Activated CD4-positive, alpha-beta T cell treated with anti-CD3 and anti-CD28 coated beads, Interleukin-2, Interleukin-4, amounts not matched to agents 100 ng/mL and 50 ng/mL, durations not matched to agents 16 hours and 8 hours (primary cell): ENCODE results near the gene DUS1L.
"Not testable (repeated sequence)": the region's sequence is repeated elsewhere in the genome, so short reads cannot be mapped to it uniquely, and the experiment has no call there.

Experiments
- DNase-seq: peaks from one replicate; pipeline ENCODE4 v3.0.0-alpha.2; 2020; ENCODE audit warnings: low spot score

The DUS1L gene

DNA sequence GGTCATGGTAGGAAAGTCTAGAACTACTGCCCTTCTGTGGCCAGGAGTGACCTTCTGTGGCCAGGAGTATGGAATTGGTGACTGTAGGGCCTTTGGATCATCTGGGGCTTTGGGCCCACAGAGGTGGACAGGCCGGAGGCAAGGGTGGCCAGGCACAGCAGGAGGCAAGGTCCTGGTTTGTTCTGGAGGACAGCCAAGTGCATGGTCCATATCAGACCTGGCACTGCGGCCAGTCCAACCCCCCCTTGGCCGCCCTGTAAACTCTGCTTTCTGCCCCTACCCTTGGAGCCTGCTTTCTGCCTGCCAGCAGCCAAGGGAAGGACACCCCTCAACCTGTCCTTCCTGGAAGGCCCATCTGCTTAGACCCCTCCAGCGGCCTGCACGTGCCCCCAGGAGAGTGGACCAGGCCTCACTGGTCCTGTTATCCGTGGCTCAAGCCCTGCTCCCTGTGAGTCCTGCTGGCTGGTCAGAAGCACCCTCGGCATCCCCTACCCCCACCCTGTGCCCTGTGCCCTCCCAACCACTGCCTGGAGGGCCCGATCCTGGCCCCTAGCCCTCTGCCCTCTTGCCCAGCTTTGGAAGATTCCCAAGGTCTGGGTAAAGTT lies 25.8 kb downstream of the DUS1L start:
- no peak for DNase-seq

DNA sequence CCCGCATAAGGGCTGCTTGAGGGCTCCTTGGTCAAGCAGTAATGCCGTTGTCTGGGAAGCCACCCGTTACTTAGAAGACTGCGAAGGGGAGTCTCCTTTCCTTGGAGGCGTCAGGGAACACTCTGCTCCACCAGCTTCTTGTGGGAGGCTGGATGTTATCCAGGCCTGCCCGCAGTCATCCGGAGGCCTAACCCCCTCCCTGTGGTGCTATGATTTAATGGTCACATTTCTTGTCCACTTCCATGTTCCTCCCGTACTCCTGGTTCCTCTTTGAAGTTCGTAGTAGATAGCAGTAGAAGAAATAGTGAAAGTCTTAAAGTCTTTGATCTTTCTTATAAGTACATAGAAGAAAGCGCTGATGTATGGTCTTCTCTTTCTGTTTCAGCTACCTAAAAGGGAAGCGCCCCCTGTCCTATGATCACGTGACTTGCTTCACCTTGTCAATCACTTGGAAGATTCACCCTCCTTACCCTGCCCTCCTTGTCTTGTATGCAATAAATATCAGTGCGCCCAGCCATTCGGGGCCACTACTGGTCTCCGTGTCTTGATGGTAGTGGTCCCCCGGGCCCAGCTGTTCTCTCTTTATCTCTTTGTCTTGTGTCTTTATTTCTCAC lies 26.7 kb downstream of the DUS1L start:
- DNase-seq: not testable (repeated sequence)

DNA sequence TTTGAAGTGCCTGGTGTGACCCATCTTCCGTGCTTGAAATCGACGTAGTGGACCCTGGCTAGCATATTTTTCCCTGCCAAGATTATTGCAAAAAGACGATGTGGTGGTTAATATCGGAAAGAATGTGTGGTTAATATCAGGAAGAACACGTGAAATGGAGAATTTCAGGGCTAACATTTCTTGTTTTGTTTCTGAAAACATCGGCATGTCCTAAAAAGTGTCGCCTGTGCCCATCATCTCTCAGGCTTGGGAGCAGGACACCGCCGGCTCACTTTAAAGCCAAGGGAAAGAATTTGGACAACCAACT lies 27.8 kb downstream of the DUS1L start:
- no peak for DNase-seq

DNA sequence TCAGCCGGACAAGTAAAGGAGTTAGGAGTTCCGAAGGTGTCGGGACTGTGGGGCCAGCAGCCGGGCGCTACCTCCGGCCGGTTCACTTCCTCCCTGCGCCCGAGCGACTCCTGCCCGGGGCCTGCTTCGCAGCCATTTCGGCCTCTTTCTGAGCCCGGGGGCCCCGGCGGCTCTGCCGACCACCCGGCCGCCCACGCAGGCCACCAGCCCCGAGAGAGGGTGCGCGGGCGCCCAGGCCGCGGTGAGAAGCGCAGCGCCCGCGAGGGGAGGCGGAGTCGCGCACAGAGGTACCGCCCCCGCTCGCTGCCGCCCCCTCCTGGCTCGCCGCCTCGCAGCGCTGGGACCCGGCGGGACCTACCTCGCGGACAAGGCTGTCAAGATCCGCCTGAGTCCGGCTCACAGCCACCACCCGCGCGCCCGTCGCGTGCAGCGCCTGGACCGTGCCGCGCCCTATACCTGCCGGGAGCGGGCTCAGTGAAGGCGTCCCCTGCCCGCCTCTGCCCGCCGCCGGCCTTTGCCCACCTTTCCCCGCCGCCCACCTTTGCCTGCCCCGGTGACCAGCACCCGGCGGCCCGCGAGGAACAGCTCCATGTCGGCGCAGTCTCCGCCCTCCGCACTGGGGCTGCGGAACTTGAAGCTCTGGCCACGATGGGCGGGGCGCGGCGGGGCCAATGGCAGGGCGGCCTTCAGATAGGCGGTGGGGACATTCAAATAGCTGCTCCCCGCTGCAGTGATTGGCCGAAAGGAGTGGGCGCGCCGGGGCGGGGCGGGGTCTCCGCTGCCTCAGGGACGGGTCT lies 28.3 kb downstream of the DUS1L start, which contains the start of gene DCXR:
Gene DCXR, minus strand, starts transcription at position 606 of the 797 bp plus-strand sequence. Its CDS starts 15 bp downstream, at position 591.
- peak; percentile 97 for DNase-seq

DNA sequence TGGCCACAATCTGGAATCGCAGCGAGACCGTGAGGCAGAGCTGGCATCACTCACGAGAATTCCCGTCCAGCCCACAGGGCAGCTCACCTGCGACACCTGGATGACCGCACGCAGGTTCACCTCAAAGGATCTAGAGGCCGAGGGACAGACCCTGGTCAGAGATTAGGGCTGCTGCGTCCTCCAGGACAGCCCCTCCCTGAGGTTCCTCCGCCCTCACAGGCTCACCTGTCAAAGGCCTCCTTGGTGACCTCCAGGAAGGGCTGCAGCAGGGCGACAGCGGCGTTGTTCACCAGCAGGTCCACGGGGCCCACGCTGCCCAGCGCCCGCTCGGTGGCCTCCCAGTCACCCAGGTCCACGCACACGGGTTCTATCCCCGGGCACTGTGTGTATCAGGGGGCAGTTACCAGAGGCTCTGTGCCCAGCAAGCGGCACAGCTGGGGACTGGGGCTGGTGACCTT lies 28.9 kb downstream of the DUS1L start:
- no peak for DNase-seq

DNA sequence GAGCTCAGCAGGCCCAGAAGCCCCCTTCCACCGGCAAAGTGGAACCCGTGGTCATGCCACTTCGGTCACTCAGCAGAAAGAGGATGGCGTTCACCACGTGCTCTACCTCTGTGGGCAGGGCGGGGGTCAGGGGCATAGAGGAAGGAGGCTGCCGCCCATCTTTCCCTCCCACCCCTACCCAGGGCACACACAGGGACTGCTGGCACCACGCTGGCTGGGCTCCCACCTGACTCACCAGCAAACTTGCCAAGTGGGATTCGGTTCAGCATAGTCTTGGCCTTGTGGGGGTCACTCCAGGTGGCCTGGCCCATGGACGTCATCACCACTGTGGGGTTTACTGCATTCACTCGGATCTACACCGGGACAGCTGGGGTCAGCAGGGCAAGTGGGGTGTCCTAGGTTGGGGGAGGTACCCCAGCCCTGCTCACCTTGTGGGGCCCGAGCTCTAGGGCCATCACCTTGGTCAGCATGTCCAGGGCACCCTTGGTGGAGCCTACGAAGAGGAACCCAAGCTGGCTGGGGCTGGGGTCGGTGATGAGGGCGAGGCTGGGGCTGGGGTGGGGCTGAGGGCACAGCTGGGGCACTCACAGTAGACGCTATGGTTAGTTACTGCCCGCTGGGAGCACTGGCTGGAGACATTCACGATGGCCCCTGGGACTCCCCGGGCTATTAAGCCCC lies 29.5 kb downstream of the DUS1L start:
- DNase-seq: no peak

DNA sequence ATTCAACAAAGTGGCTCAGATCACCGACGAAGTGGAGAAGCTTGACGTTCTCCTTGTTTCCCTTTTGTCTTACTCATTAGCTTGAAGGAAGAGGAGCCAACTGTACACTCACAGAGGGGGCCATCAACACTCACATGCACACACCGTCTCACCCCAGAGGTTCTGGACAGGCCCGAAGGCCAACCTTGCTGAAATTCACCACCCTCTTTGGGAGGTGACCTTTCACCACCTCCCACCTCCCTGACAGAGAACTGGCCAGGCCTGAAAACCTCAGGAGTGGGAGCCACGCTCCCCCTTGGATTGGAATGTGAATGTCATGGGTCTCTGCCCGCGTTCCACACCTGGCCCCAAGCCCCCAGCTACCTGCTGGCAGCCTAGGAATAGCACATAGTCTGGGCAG lies 30.1 kb downstream of the DUS1L start:
- no peak for DNase-seq

DNA sequence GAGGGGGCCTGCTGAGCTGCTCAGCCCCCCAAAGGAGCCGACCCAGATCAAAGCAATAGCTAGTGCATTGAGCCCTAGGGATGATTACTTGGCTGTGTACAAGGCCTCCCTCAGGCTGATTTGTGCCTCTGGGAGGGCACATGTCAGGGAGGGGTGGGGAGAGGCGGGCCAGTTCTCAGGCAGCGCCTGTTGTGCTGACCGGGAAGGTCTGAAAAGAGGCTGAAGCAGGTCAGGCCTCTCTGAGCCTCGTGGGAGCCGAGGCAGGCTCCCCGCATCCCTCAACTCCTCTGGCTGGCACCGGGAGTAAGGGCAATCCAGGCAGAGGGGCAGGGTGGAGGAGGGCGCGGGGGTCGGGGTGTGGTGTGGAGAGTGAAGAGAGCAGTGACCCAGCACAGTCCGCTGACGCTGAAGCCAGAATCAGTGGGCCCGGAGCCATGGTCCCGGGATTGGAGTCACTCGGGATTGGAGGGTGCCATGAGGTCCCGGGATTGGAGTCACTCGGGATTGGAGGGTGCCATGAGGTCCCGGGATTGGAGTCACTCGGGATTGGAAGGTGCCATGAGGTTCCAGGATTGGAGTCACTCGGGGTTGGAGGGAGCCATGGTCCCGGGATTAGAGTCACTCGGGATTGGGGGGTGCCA lies 31.1 kb downstream of the DUS1L start:
- DNase-seq: no peak

DNA sequence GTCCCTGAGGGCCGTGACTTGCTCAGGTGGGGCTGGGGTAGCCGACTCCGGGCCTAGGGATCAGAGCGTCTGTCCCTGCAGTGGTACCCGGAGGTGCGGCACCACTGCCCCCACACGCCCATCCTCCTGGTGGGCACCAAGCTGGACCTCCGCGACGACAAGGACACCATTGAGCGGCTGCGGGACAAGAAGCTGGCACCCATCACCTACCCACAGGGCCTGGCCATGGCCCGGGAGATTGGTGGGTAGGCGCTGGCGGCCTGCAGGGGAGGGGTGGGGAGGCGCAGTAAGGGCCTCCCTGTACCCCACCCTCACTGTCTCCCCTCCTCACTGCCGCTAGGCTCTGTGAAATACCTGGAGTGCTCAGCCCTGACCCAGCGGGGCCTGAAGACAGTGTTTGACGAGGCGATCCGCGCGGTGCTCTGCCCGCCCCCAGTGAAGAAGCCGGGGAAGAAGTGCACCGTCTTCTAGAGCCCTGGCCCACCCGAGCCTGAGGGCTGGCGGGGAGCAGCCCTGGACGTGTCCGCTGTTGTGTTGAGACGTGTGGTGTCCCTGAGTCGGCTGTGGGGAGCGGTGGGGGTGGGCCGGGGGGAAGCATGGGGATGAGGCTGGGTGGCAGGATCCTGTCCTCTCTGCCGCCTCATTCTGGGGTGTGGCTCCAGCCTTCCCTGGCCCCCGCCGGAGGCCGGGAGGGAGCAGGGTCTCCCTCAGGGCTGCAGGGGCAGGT lies 32.1 kb downstream of the DUS1L start:
- no peak for DNase-seq

DNA sequence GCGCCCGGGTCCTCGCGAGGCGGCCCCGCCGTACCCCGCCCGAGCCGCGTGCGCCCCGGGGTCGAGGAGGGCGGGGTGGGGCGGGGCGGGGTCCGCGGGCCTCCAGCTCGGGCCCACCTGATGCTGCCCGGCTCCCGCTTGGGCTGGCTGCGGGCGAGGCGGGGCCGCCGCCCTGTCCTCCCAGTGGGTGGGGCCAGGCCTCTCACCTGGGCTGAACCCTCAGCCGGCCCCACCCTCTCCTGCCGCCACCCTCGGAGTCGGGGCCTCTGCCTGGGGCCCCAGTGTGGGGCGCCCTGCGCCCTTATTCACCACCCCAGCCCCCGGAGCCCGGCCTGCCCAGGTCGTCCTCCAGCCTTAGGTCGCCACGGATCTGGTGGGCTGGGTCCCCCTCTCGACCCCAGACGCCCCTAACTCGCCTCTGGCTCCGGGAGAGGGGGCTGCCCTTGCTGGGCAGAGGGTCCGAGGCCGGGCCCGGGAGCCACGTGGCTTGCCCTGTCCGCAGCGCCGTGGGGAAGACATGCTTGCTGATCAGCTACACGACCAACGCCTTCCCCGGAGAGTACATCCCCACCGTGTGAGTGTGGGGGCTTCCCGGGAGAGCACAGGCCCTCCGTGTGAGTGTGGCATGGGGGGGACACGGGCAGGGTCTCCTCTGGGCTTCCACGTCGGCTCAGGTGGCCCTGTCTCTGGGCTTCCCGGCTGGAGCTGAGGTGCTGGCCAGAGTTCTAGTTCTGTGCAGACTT lies 33.5 kb downstream of the DUS1L start:
- DNase-seq: peak; percentile 41

DNA sequence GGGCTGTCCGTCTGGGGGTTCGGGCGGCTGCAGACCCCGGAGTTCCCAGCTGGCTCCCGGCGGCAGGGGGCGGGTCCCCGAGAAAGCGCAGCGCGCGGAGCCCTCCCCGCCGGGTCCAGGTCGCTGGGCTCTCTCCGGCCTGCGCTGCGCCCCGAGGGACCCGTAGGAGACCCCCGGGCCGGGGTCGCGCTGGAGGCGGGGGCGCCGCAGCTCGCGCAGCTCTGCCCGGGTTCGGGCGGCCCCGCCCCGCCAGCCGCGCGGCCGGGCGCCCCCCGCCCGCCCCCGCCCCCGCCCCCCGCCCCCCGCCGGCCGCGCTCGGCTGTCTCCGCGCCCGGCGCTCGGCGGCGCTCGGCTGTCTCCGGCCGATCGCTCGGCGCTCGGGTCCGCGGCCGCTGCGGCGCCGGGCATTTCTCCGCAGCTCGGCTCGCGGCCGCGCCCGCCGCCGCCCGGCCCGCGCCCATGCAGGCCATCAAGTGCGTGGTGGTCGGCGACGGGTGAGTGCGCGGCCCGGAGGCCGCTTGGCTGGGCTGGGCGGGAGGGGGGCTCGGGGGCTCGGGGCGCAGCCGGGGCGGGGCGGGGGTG lies 34.2 kb downstream of the DUS1L start, which contains the start of gene RAC3:
Gene RAC3, plus strand, starts transcription at position 376 of the 582 bp plus-strand sequence. Its CDS starts 84 bp downstream, at position 460.
- DNase-seq: no peak

DNA sequence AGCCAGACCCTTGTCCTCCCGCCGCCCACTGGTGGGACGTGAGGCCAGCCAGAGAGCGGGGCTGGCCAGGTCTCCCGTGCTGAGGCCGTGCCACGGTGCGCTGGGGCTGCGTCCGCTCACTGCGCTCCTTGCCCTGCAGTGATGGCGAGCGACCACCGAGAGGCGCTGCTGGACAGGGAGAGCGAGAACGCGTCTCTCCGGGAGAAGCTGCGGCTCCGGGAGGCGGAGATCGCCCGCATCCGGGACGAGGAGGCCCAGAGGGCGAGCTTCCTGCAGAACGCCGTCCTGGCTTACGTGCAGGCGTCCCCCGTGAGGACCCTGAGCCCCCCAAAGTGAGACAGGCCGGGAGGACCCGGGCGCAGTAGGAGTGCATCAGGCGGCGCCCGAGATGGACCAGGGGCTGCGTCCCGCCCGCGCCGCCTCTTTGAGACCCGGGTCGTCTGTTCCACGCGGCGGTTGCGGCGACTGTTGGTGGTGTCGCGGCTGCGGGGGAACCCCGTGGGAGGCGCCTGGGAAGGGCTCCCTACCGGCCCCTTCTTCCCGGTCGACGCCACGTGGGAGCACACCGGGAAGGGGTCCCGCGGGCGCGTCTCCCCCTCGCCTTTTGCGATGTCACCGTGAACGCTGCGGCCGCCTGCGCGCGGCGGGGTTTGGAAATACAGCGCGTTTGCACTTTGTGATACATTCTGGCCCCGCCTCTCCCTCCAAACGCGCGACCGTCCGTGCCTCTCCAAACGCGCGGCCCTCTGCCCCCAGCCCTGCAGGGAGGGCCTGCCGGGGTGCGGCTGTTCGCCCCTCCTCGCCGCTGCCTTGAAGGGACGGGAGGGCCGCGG lies 34.9 kb downstream of the DUS1L start:
- DNase-seq: peak; percentile 87

DNA sequence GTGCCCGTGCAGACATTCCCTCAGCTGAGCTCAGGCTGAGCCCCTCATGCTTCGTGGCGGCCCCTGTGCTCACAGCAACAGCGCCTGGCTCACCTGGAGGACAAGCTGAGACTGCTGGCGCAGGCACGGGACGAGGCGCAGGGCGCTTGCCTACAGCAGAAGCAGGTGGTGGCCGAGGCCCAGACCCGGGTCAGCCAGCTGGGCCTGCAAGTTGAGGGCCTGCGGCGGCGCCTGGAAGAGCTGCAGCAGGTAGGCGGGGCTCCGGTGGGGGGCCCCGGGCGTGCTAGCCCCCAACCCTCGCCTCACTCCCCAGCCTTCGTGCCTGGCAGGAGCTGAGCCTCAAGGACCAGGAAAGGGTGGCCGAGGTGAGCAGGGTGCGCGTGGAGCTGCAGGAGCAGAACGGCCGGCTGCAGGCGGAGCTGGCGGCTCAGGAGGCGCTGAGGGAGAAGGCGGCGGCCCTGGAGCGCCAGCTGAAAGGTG lies 35.6 kb downstream of the DUS1L start:
- DNase-seq: no peak

DNA sequence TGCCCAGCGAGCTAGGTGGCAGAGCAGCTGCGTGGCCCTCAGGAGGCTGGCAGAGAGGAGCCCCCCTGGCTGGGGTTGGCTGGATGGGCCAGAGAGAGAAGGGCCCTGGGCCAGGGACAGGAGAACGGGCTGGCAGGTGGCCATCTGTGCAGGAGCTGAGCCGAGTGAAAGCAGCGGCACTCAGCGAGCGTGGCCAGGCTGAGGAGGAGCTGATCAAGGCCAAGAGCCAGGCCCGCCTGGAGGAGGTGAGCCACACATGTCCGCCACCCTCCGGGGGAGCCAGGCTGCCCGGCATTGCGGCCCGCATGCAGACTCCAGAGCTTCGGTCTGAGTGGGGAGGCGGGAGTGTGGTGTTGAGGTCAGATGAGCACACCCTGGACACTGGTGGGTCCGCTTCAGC lies 36.2 kb downstream of the DUS1L start:
- no peak for DNase-seq

DNA sequence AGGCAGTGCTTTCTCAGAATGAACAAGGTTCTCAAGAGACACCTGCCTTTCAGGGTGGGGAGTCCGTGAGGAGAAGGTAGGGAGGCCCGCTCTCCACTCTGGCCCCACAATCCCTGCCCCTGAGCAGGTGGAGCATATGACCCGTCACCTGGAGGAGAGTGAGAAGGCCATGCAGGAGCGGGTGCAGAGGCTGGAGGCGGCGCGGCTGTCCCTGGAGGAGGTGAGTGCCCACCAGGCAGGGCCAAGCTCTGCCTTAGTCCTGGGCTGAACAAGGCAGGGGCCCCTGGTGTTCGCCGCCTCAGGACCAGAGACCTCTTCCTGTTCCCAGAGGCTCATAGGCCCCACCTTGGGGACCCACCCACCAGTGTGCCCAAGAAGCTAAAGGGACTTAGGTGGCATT lies 36.6 kb downstream of the DUS1L start:
- no peak for DNase-seq

DNA sequence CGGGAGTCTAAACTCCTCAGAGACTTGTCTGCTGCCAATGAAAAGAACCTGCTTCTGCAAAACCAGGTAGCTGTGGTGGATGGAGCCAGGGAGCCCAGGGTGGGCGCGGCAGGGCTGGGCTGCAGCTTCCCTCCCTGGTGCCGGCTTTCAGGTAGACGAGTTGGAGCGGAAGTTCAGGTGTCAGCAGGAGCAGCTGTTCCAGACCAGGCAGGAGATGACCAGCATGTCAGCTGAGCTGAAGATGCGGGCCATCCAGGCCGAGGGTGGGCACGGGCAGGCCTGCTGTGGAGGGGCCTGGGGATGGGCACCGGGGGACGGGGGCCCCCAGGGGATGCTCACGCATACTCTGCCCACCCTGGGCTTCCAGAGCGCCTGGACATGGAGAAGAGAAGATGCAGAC lies 37.4 kb downstream of the DUS1L start:
- DNase-seq: no peak

DNA sequence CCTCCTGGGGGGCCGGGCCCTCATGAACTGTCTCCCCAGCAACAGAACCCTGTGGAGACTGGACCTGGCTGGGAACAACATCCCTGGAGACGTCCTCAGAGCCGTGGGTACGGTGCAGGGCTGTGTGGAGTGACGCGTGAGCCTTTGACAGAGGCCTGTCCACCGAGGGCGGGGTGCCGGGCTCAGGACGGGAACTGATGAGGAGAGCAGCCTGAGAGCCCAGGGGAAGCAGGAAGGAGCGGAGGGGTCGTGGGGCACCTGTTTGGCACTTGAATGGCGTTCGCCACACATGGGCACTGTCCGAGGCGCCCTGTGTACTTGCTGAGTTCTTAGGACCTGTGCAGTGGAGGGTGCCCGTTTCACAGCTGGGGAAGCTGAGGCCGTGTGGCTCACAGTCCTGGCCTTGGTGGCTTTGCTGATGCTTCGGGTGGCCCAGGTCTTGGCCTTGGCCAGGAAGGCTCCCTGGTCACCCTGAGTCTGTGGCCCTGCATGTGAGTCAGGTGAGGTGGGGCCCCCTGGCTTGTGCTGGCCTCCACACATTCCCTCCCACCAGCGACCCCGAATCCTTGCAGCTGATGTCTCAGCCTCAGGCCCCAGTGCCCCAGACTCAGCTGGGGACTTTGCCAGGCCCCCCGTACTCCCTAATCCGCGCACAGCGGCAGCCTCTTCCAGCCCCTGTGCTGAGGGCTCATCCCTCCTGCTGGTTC lies 40.0 kb downstream of the DUS1L start:
- no peak for DNase-seq

DNA sequence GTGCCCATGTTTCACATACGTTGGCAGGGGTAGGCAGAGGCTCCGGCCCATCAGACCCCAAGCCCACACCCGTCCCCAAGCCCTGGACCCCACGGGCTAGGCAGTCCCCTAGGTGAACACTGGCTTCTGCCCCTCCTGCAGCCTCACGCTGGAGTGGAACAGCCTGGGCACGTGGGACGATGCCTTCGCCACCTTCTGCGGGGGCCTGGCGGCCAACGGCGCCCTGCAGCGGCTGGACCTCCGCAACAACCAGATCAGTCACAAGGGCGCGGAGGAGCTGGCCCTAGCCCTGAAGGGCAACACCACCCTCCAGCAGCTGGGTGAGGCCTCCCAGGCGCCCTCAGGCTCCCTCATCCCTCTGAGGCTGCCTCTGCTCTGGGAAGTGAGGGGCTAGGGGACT lies 40.7 kb downstream of the DUS1L start:
- no peak for DNase-seq
